Heart left ventricle (tissue), 16 donors: ENCODE measurements around the gene IL1RAP. TPM values are rescaled to one million over a fixed set of nuclear protein-coding genes. Genes with fewer than 3 reads are reported as not detected.

Experiments used
- ATAC-seq, 4 donors: fragments of 200-7000 bp; cut with Tn5 transposase; one replicate each; pipeline ENCODE4 v1.9.1; 2020 to 2022; ENCODE audit warnings: moderate library complexity in 4 of 4, mild to moderate bottlenecking in 3 of 4, moderate number of reproducible peaks in 1 of 4
- DNase-seq, 5 donors: peaks; one replicate each; pipeline ENCODE4 v3.0.0-alpha.2; 2020
- H3K27ac ChIP-seq, 12 donors: fragments of 200-600 bp; sonication (generic) in 4 of 12; one replicate each; pipeline versions ENCODE4 v1.5.0 to v1.8.0; 2016 to 2022; ENCODE audit warnings: mild to moderate bottlenecking in 2 of 12
- H3K27me3 ChIP-seq, 9 donors: fragments of 200-600 bp; sonication (generic) in 2 of 9; one replicate each; pipeline versions ENCODE4 v1.5.1 to v1.8.0; 2016 to 2022; ENCODE audit warnings: mild to moderate bottlenecking in 3 of 9
- H3K36me3 ChIP-seq, 9 donors: fragments of 200-600 bp; sonication (generic) in 2 of 9; one replicate each; pipeline versions ENCODE4 v1.5.0 to v1.8.0; 2018 to 2022; ENCODE audit warnings: mild to moderate bottlenecking in 2 of 9
- H3K4me1 ChIP-seq, 12 donors: fragments of 200-600 bp; sonication (generic) in 4 of 12; one replicate each; pipeline versions ENCODE4 v1.5.0 to v1.8.0; 2016 to 2022; ENCODE audit warnings: mild to moderate bottlenecking in 3 of 12
- H3K4me3 ChIP-seq, 12 donors: fragments of 200-600 bp; sonication (generic) in 4 of 12; one replicate each; pipeline versions ENCODE4 v1.5.0 to v1.8.0; 2017 to 2022; ENCODE audit warnings: mild to moderate bottlenecking in 9 of 12, moderate library complexity in 4 of 12
- H3K9me3 ChIP-seq, 12 donors: fragments of 200-600 bp; sonication (generic) in 4 of 12; one replicate each; pipeline versions ENCODE4 v1.5.0 to v1.8.0; 2016 to 2022; ENCODE audit warnings: mild to moderate bottlenecking in 1 of 12
- POLR2A ChIP-seq, 2 donors: fragments of 450-650 bp; IDR thresholded peaks; one replicate each; pipeline ENCODE4 v1.6.1; 2017; ENCODE audit warnings: antibody characterized with exemption in 2 of 2, mild to moderate bottlenecking in 2 of 2, moderate library complexity in 2 of 2
- WGBS, 4 donors: extraction: QIAGEN DNeasy Blood & Tissue Kit in 2 of 4; methylation state at CpG; one replicate each; pipeline versions ENCODE4 v1.1.5 to v1.1.7; 2013 to 2018; 5-methylcytosine and 5-hydroxymethylcytosine counted together
- intact Hi-C, 10 donors: fragments of 100-400 bp; cut with DNase I; formaldehyde crosslinking; loops; one replicate each; pipeline versions ENCODE4 v1.11.1 to v1.14.2; 2022
- polyA plus RNA-seq, 2 donors: library from polyadenylated mRNA; stranded (reverse); fragments of 200-250 nt; gene quantifications; one replicate each; pipeline ENCODE4 v1.2.3, GENCODE V29; 2013
- total RNA-seq, 9 donors: library from RNA; depleted of rRNA in 2 of 9; stranded (reverse); fragments of >200 nt in 2 of 9; fragmentation: NEBNext Ultra II Directional in 3 of 9; extraction: Animal tissue kit (Norgen Biotek cat#: 25700) in 3 of 9; gene quantifications; one replicate each; pipeline versions ENCODE4 v1.1.0 to v1.2.4, GENCODE V29; 2016 to 2023
- TF ChIP-seq, protein P1 (sequence below), 12 donors: fragments of 200-600 bp; sonication (generic) in 4 of 12; IDR thresholded peaks; one replicate each; pipeline versions ENCODE4 v1.5.0 to v1.8.0; 2018 to 2022; ENCODE audit warnings: antibody characterized with exemption in 12 of 12, mild to moderate bottlenecking in 5 of 12
- donor health status: ischemic (EF 13 %, LVEDD 7.1; RV severe dilation, severe dysfunction).
- donor health status: healthy with polysubstance abuse.
- donor health status: DM: no; HTN: yes; CAD: no.
- donor health status: DM: no; HTN: no; CAD: no.
- donor health status: ischemic (EF 25% LVEDD 6.9; RV normal size, moderate dysfunction).
- donor health status: ischemic (EF 25% LVEDD 5.7; RV mildly dilated, moderate dysfunction).
- donor health status: healthy.
- donor health status: DM: yes; HTN: yes; CAD: no.
- donor health status: ischemic (EF 35%, LVEDD 5.7; RV mildly dilated, moderate dysfunction).
- donor health status: nonischemic (EF 11% LVEDD 7.7; RV severe dilation, severe dysfunction).
- donor health status: DM: yes; HTN: yes; CAD: no.
- donor health status: PGD.
- donor health status: ischemic (EF 29% LVEDD 5.4; RV normal size, mild dysfunction).
- donor health status: nonischemic (EF 23%, LVEDD 6.1; RV moderate dilation, normal function).

IL1RAP gene
- total and polyA plus RNA-seq, 11 donors: 1.6 to 16.4 (median 8.2) TPM

DNA sequence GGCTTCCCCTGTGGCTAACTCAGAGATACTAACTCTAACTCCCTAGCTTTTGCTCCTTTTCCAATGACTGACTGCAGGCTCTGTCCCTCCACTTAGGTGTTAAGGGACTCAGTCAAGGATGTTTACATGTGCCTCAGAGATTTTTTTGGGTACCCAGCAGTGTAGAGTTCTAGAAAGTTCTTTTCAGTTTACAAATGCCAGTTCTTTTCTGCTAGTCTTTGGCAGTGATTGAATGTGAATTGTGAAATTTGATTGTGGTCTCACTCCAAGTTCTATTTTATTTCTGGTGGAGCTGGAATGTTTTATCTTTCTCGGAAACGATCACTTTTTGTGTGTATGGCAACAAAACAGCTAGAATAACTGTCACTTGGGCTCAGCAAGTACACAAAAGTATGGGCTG lies 60.6 kb downstream of the IL1RAP start:
- H3K9me3 ChIP-seq: no peaks in the 10 kb centered on the region
- peaks cover 0 to 23% (median 2%) of the 10 kb centered on the region in 12 donors for H3K4me1 ChIP-seq
- intact Hi-C loops: no loop called here
- WGBS, 4 donors: 53 to 78% (median 65%) methylated on average over 2 of the region's 2 CpGs
- no peaks in the 10 kb centered on the region for H3K27me3 ChIP-seq
- TF ChIP-seq POLR2A (IDR thresholded peaks at IDR 0.05): no peak
- TF ChIP-seq, protein P1, sequence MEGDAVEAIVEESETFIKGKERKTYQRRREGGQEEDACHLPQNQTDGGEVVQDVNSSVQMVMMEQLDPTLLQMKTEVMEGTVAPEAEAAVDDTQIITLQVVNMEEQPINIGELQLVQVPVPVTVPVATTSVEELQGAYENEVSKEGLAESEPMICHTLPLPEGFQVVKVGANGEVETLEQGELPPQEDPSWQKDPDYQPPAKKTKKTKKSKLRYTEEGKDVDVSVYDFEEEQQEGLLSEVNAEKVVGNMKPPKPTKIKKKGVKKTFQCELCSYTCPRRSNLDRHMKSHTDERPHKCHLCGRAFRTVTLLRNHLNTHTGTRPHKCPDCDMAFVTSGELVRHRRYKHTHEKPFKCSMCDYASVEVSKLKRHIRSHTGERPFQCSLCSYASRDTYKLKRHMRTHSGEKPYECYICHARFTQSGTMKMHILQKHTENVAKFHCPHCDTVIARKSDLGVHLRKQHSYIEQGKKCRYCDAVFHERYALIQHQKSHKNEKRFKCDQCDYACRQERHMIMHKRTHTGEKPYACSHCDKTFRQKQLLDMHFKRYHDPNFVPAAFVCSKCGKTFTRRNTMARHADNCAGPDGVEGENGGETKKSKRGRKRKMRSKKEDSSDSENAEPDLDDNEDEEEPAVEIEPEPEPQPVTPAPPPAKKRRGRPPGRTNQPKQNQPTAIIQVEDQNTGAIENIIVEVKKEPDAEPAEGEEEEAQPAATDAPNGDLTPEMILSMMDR (IDR thresholded peaks at IDR 0.05): no peak
- ATAC-seq (no peak), DNase-seq (no peak)
- H3K27ac ChIP-seq: no peak overlapping the region
- no peaks in the 10 kb centered on the region for H3K36me3 ChIP-seq
- no peak overlapping the region for H3K4me3 ChIP-seq

DNA sequence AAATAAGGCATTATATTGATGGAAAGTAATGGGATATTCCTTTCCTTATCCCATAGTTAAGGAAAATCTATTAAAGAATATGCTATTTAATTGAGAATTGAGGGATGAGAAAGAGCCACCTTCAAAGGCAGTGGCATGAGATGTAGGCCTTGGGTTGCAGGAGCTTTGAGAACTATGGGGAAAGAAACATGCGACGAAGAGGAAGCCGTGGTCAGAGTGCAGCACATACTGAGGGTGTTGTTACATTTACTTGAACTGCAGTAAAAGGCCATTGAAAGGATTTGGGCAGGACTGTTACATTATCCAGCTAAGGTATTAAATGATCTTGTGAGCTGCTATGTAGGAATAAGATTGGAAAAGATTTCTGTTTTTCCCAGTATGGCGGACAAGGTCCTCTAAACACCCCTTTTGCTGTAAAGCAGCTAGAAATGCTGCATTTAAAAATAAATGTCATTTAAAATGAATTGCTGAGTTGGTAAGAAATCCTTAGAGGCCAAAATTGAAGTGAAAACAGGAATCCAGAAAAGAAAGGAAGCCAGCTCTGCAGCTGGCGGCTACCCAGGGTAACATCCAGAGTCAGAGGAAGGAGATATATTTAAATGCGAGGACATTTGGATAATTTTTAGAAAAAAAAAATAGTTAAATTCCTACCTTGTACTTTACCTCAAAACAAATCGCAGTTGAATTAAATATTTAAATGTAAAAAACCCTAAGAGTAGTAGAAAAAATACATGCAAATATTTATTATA lies 61.7 kb downstream of the IL1RAP start:
- Histone ChIP-seq H3K4me3 (no peak overlapping the region), H3K36me3 (no peaks in the 10 kb centered on the region), H3K9me3 (no peaks in the 10 kb centered on the region), H3K4me1 (peaks cover 0 to 30% (median 2%) of the 10 kb centered on the region in 12 donors), H3K27ac (peak overlapping the region in 1 of 12 donors; percentile 54), H3K27me3 (no peaks in the 10 kb centered on the region)
- ATAC-seq (peak in 3 of 4 donors; percentile 22 to 51 (median 44)), DNase-seq (peak in 1 of 5 donors; percentile 38)
- no peak for TF ChIP-seq POLR2A (IDR thresholded peaks at IDR 0.05)
- TF ChIP-seq, protein P1 (IDR thresholded peaks at IDR 0.05): no peak
- intact Hi-C loops: no loop called here
- WGBS, 4 donors: 81 to 85% (median 83%) methylated on average over 7 of the region's 7 CpGs

DNA sequence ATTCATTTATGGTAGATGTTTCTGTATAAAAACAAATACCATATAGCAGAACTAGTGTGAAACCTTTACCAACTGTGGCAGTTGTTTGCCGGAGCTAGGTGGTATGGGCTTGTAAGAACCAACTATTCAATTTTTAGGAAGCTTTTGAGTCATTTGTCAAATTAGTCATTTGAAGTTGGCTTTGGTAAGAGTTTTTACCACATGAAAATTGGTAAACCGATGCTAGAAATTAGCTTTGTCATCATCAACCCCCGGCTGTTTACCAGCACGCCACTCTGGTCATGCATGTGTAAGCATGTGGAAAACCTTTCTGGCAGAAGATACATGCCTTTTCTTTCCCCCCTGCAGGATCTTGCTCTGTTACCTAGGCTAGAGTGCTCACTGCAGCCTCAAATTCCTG lies 63.3 kb downstream of the IL1RAP start:
- ATAC-seq: no peak
- Histone ChIP-seq H3K4me1 (peaks cover 0 to 41% (median 8%) of the 10 kb centered on the region in 12 donors), H3K36me3 (no peaks in the 10 kb centered on the region), H3K27ac (no peak overlapping the region), H3K9me3 (no peaks in the 10 kb centered on the region), H3K27me3 (no peaks in the 10 kb centered on the region), H3K4me3 (no peak overlapping the region)
- no peak for TF ChIP-seq POLR2A (IDR thresholded peaks at IDR 0.05)
- WGBS, 4 donors: 95 to 97% (median 96%) methylated on average over 4 of the region's 4 CpGs
- no peak for DNase-seq
- intact Hi-C loops: no loop called here

DNA sequence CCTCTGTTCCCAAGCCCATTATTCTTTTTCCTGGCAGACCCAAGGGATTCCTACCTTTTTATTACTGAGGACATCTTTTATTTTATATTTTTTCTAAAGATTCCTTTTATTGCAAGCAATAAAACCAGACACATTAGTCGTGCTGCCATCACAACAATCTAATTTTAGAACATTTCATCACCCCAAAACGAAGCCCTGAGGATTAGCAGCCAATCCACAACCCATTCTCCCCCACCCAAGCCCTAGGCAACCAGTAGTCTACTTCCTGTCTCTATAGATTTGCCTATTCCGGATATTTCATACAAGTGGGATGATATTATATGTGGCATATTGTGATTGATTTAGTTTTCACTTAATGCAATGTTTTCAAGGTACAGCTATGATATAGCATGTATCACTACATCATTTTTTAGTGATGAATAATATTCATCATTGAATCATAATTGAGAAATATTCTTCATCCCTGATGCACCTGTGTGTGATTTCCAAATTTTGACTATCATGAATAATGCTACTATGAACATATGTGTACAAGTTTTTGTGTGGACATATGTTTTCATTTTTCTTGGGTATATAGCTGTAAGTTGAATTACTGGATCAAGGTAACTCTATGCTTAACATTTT lies 65.7 kb downstream of the IL1RAP start:
- H3K9me3 ChIP-seq: no peaks in the 10 kb centered on the region
- peaks cover 0 to 36% (median 8%) of the 10 kb centered on the region in 12 donors for H3K4me1 ChIP-seq
- TF ChIP-seq POLR2A (IDR thresholded peaks at IDR 0.05): no peak
- TF ChIP-seq, protein P1 (IDR thresholded peaks at IDR 0.05): no peak
- peak in 2 of 4 donors; percentile 41 to 55 for ATAC-seq
- H3K4me3 ChIP-seq: no peak overlapping the region
- no peaks in the 10 kb centered on the region for H3K27me3 ChIP-seq
- intact Hi-C loops: no loop called here
- DNase-seq: no peak
- WGBS, 4 donors: 39 to 46% (median 43%) methylated on average over 3 of the region's 3 CpGs
- no peaks in the 10 kb centered on the region for H3K36me3 ChIP-seq
- H3K27ac ChIP-seq: peak overlapping the region in 2 of 12 donors; percentile 28 to 82
